Neural progenitor cell (in vitro differentiated cells): ENCODE results near the gene SDK2.

Experiments
- CTCF ChIP-seq: fragments of 200-600 bp; sonication (generic); IDR thresholded peaks from 2 replicates; pipeline ENCODE4 v1.5.1; 2017; ENCODE audit warnings: antibody characterized with exemption, mild to moderate bottlenecking
- EZH2 ChIP-seq: fragments of 200-600 bp; sonication (generic); IDR thresholded peaks from 2 replicates; pipeline ENCODE4 v1.6.1; 2017; ENCODE audit warnings: antibody characterized with exemption, mild to moderate bottlenecking, moderate library complexity

DNA sequence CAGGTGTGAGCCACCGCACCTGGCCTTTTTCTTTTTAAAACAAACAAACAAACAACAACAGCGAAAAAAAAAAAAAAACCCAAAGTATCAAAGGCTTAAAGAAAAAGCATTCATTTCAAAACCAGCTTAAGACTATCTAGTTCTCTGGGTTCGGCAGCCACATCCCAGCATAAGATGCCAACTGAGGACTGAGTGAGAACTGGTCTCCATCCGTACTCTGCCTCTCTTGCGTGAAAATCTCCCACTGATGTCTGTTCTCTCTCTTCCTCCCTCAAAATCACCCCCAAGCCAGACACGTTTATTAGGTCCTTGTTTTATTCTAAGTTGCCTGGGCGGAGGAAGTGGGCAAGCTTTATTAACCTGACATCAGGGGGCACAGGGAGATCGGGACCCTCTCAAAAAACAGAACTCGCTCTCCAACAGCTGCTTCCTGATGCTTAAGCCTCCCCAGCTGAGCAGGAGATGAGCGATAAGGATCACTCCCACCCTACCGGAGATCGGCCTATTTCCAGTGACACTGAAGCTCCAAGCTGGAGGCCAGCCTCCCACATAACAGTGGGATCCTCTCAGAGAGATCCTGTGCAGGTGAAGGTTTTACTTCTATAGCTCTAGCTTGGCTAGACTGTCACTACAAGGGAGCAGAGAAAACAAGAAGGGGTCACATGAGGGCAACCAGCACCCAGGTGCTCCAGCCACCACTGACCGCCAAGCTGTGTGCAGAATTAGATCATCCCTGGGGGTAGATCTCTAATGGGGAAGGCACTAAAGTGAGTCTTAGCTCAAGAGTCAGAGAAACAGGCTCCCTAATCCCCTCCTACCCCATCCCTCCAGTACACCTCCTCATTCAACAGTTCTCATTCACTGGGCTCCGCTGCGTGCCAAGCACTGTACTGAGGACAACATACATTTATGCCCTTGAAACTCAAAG is 346.0 kb downstream of the SDK2 start:
- TF ChIP-seq CTCF (no peak), EZH2 (no peak)
